ENCODE data around the gene PLA2G4A.

PLA2G4A gene

GRCh38 chr1:186923486-186923885 lies 94.7 kb downstream of the PLA2G4A start:
- no peak for DNase-seq

- no peak for DNase-seq
Measured at GRCh38 chr1:186925881-186926669, 97.3 kb downstream of the PLA2G4A start.

- DNase-seq = no peak
Measured at GRCh38 chr1:186927884-186928283, 99.1 kb downstream of the PLA2G4A start.

- DNase-seq = no peak
Measured at GRCh38 chr1:186930238-186930637, 101.5 kb downstream of the PLA2G4A start.

GRCh38 chr1:186937016-186937670 lies 108.4 kb downstream of the PLA2G4A start:
- no peak for DNase-seq

GRCh38 chr1:186943891-186944686 lies 115.3 kb downstream of the PLA2G4A start:
- DNase-seq = no peak

GRCh38 chr1:186945146-186945545 lies 116.4 kb downstream of the PLA2G4A start:
- DNase-seq = no peak

- no peak for DNase-seq
Measured at GRCh38 chr1:186948535-186948934, 119.8 kb downstream of the PLA2G4A start.

GRCh38 chr1:186949173-186949572 lies 120.4 kb downstream of the PLA2G4A start:
- no peak for DNase-seq

GRCh38 chr1:186950547-186950946 lies 121.8 kb downstream of the PLA2G4A start:
- DNase-seq = no peak

GRCh38 chr1:186953876-186954275 lies 125.1 kb downstream of the PLA2G4A start:
- no peak for DNase-seq

- no peak for DNase-seq
Measured at GRCh38 chr1:186957314-186957713, 128.6 kb downstream of the PLA2G4A start.

GRCh38 chr1:186958520-186958919 lies 129.8 kb downstream of the PLA2G4A start:
- DNase-seq = no peak

- no peak for DNase-seq
Measured at GRCh38 chr1:186960861-186961260, 132.1 kb downstream of the PLA2G4A start.

- no peak for DNase-seq
Measured at GRCh38 chr1:186965847-186966246, 137.1 kb downstream of the PLA2G4A start.

GRCh38 chr1:186966456-186966855 lies 137.7 kb downstream of the PLA2G4A start:
- no peak for DNase-seq

GRCh38 chr1:186967656-186968394 lies 139.1 kb downstream of the PLA2G4A start:
- DNase-seq = no peak

- DNase-seq = no peak
Measured at GRCh38 chr1:186974774-186975181, 146.0 kb downstream of the PLA2G4A start.

GRCh38 chr1:186975220-186975619 lies 146.5 kb downstream of the PLA2G4A start:
- no peak for DNase-seq

- no peak for DNase-seq
Measured at GRCh38 chr1:186976700-186977099, 148.0 kb downstream of the PLA2G4A start.

- no peak for DNase-seq
Measured at GRCh38 chr1:186977266-186977957, 148.7 kb downstream of the PLA2G4A start.

Measured in cerebellar nuclear complex (tissue), 1 donor.